HUES6 (cell line): ENCODE measurements around the gene SNX24.

Source experiments
- H3K27ac ChIP-seq: 2 replicates; pipeline ENCODE4 v1.7.0; 2013; ENCODE audit warnings: low read depth, mild to moderate bottlenecking, low read length, inconsistent platforms
- H3K27me3 ChIP-seq: 2 replicates; pipeline ENCODE4 v1.6.1; 2013; ENCODE audit warnings: low read length; ENCODE audit not compliant: control insufficient read depth, insufficient read depth
- H3K36me3 ChIP-seq: 2 replicates; pipeline ENCODE4 v1.6.1; 2013; ENCODE audit warnings: low read length; ENCODE audit not compliant: control insufficient read depth, insufficient read depth
- H3K4me1 ChIP-seq: 2 replicates; pipeline ENCODE4 v1.6.1; 2013; ENCODE audit warnings: low read length; ENCODE audit not compliant: control insufficient read depth, insufficient read depth
- H3K4me3 ChIP-seq: 2 replicates; pipeline ENCODE4 v1.5.1; 2013; ENCODE audit warnings: low read depth, low read length
- H3K9ac ChIP-seq: one replicate; pipeline ENCODE4 v1.6.1; 2013; ENCODE audit warnings: mild to moderate bottlenecking, low read length
- H3K9me3 ChIP-seq: 2 replicates; pipeline ENCODE4 v1.6.1; 2013; ENCODE audit warnings: low read depth, low read length; ENCODE audit not compliant: control insufficient read depth, insufficient read depth

The SNX24 gene

DNA sequence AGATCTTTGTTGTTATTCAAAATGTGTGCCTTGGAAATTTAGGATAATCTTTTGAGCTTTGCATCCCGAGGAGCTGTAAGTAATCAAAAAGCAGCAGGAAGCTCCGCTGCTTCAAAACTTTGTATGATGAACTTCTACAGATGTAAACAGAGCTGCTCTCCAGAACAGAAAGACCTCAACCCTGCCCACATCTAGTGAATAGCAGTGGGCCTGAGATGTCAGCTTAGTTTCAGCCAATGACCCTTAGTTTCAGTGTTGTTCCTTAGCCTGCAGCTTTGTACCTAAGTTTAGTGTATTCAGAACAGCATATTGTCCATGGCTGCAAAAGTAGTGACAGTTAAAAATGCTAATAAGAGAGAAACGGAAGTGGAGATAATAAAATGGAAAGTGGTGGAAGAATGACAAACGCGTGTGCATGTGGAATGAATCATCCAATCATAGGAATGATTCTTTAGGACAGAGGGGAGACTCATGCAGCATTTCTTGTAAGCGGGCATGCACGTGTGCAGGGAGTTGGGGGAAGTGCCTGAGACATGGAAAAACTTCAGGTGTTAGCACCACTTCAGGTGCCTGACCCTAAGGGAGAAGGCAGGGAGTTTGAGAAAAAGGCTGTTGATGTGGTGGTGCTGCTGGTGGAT is 24.9 kb downstream of the SNX24 start:
- H3K27ac ChIP-seq, result no peak overlapping the region
- H3K27me3 ChIP-seq, result no peaks in the 10 kb centered on the region
- no peaks in the 10 kb centered on the region for H3K9me3 ChIP-seq
- H3K9ac ChIP-seq, result no peak overlapping the region
- H3K4me3 ChIP-seq, result no peak overlapping the region
- H3K36me3 ChIP-seq, result no peaks in the 10 kb centered on the region
- peaks cover 18% of the 10 kb centered on the region for H3K4me1 ChIP-seq

GRCh38 chr5:122871661-122872060 is 26.2 kb downstream of the SNX24 start:
- H3K9ac ChIP-seq, result no peak overlapping the region
- no peaks in the 10 kb centered on the region for H3K9me3 ChIP-seq
- no peaks in the 10 kb centered on the region for H3K36me3 ChIP-seq
- H3K27me3 ChIP-seq, result no peaks in the 10 kb centered on the region
- H3K27ac ChIP-seq, result no peak overlapping the region
- no peak overlapping the region for H3K4me3 ChIP-seq
- peaks cover 18% of the 10 kb centered on the region for H3K4me1 ChIP-seq

GRCh38 chr5:122874179-122874875 is 28.9 kb downstream of the SNX24 start:
- Histone ChIP-seq H3K9ac (no peak overlapping the region), H3K27me3 (no peaks in the 10 kb centered on the region), H3K4me1 (peaks cover 14% of the 10 kb centered on the region), H3K9me3 (no peaks in the 10 kb centered on the region), H3K36me3 (no peaks in the 10 kb centered on the region), H3K27ac (no peak overlapping the region), H3K4me3 (no peak overlapping the region)

- H3K4me1 ChIP-seq, result no peaks in the 10 kb centered on the region
- no peak overlapping the region for H3K9ac ChIP-seq
- H3K4me3 ChIP-seq, result no peak overlapping the region
- no peaks in the 10 kb centered on the region for H3K9me3 ChIP-seq
- H3K27ac ChIP-seq, result no peak overlapping the region
- no peaks in the 10 kb centered on the region for H3K27me3 ChIP-seq
- H3K36me3 ChIP-seq, result no peaks in the 10 kb centered on the region
Observed at GRCh38 chr5:122877518-122877917, 32.1 kb downstream of the SNX24 start.

GRCh38 chr5:122879076-122879475 is 33.7 kb downstream of the SNX24 start:
- Histone ChIP-seq H3K36me3 (no peaks in the 10 kb centered on the region), H3K9me3 (no peaks in the 10 kb centered on the region), H3K27ac (no peak overlapping the region), H3K4me3 (no peak overlapping the region), H3K27me3 (no peaks in the 10 kb centered on the region), H3K9ac (no peak overlapping the region), H3K4me1 (no peaks in the 10 kb centered on the region)

GRCh38 chr5:122880170-122880689 is 34.8 kb downstream of the SNX24 start:
- H3K9me3 ChIP-seq, result no peaks in the 10 kb centered on the region
- H3K9ac ChIP-seq, result no peak overlapping the region
- no peaks in the 10 kb centered on the region for H3K36me3 ChIP-seq
- H3K27me3 ChIP-seq, result no peaks in the 10 kb centered on the region
- no peak overlapping the region for H3K4me3 ChIP-seq
- peaks cover 6% of the 10 kb centered on the region; the same call in 1 of the 2 replicates for H3K4me1 ChIP-seq
- no peak overlapping the region for H3K27ac ChIP-seq

- Histone ChIP-seq H3K4me3 (no peak overlapping the region), H3K9ac (no peak overlapping the region), H3K4me1 (peaks cover 6% of the 10 kb centered on the region; the same call in 1 of the 2 replicates), H3K27ac (no peak overlapping the region), H3K27me3 (no peaks in the 10 kb centered on the region), H3K9me3 (no peaks in the 10 kb centered on the region), H3K36me3 (no peaks in the 10 kb centered on the region)
Observed at GRCh38 chr5:122880749-122881148, 35.3 kb downstream of the SNX24 start.

DNA sequence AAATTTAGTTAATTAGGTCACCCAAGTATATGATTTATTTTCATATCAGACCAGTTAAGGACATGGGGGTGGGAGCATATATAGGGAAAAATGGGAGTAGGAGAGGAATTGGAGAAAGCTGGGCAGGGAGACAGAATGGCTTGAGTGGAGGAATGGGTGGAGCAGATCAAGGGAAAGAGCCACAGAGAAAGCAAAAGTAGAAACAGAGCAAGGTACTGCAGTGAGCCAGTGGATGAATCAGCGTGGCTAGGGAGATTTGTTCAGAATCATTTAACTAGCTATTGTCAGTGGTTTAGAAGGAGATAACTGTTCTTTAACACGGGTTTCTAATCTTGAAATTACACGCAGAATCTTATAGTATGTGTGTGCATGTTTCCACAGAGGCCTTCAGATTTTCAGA is 37.4 kb downstream of the SNX24 start:
- no peaks in the 10 kb centered on the region for H3K36me3 ChIP-seq
- H3K27ac ChIP-seq, result no peak overlapping the region
- no peak overlapping the region for H3K4me3 ChIP-seq
- H3K9me3 ChIP-seq, result no peaks in the 10 kb centered on the region
- no peaks in the 10 kb centered on the region for H3K27me3 ChIP-seq
- peaks cover 6% of the 10 kb centered on the region; the same call in 1 of the 2 replicates for H3K4me1 ChIP-seq
- H3K9ac ChIP-seq, result no peak overlapping the region

- Histone ChIP-seq H3K27me3 (no peaks in the 10 kb centered on the region), H3K9me3 (no peaks in the 10 kb centered on the region), H3K36me3 (no peaks in the 10 kb centered on the region), H3K27ac (no peak overlapping the region), H3K9ac (no peak overlapping the region), H3K4me3 (no peak overlapping the region), H3K4me1 (peaks cover 6% of the 10 kb centered on the region; the same call in 1 of the 2 replicates)
Observed at GRCh38 chr5:122885045-122885517, 39.7 kb downstream of the SNX24 start.

DNA sequence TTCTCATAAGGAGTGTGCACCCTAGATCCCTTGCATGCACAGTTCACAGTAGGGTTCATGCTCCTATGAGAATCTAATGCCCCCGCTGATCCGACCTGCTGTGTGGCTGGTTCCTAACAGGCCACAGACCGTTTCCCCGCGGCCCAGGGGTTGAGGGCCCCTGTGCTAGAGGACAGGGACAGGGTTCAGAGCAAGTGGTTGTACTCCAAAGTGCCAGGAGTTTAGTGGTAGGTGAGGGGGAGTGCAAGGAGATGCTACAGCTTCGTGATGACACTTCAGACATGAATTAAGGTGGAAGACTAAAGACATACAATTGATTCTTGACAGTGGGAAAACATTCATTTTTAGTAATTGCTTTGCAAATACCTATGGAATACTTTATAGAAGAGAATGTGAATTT is 40.5 kb downstream of the SNX24 start:
- H3K9me3 ChIP-seq, result no peaks in the 10 kb centered on the region
- no peak overlapping the region for H3K27ac ChIP-seq
- H3K36me3 ChIP-seq, result no peaks in the 10 kb centered on the region
- H3K4me3 ChIP-seq, result no peak overlapping the region
- no peaks in the 10 kb centered on the region for H3K27me3 ChIP-seq
- no peak overlapping the region for H3K9ac ChIP-seq
- H3K4me1 ChIP-seq, result peaks cover 6% of the 10 kb centered on the region; the same call in 1 of the 2 replicates

- Histone ChIP-seq H3K27me3 (no peaks in the 10 kb centered on the region), H3K4me1 (no peaks in the 10 kb centered on the region), H3K9ac (no peak overlapping the region), H3K36me3 (no peaks in the 10 kb centered on the region), H3K27ac (no peak overlapping the region), H3K9me3 (no peaks in the 10 kb centered on the region), H3K4me3 (no peak overlapping the region)
Observed at GRCh38 chr5:122895141-122895540, 49.7 kb downstream of the SNX24 start.
